ENCODE data around the gene AGRP. TPM values are rescaled to one million over a fixed set of nuclear protein-coding genes. Genes with fewer than 3 reads are reported as not detected.

The AGRP gene
- total RNA-seq, 2 experiments from 2014 or later: not detected

DNA sequence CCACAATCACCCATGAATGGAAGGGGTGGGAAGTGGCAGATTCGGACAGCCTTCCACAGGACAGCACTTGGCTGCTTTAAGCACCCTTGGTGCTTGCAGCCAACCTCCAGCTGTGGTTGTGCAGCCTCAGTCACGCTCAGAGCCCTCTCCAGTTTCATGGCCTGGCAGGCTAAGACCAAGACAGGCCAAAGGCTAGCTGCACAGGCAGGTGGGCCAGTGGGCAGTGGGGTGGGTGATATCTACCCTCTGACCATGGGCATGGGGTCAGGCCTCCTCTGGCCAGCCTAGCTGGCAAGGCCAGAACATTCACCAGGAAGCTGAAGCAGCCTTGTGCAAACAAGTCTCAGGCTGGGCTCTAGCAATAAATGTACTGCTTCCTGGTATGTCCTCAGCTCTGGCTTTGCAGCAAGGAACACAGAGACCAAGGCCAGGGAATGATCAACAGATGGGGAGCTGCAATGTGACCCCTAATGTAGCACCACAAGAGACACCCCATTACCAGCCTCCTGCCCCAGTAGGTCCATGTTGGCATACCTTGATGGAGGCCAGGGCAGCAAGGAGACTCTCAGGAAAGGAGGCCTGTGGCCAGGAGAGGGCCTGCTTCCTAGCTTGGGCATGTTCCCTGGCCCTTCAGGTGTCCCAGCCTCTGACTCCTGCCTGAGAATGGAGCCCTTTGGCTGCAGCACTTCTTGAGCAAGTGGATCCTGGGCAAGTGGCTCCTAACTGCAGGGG is 31.5 kb downstream of the AGRP start:
- no peaks in the 10 kb centered on the region for H3K27me3 Mint-ChIP-seq
- ChIA-PET POLR2A (interaction anchor here (0.9 to 1.3 kb wide), 4 partner anchors 10 to 35 kb away, joined by 3 to 4 read pairs (median 3); no protein-coding TSS in a partner anchor), CTCF (interaction anchor here (1.0 to 3.7 kb wide), 6 partner anchors 14 to 60 kb away, joined by 3 to 27 read pairs (median 3); partner anchors contain the start of gene ZDHHC1)
- intact Hi-C loops (cut with micrococcal nuclease): no loop called here
- H3K4me1 Mint-ChIP-seq (ENCODE audit: low read depth): peaks cover 4% of the 10 kb centered on the region
- H3K4me3 Mint-ChIP-seq: no peak overlapping the region
- no peaks in the 10 kb centered on the region for H3K36me3 Mint-ChIP-seq (ENCODE audit: low read depth)
- TF ChIP-seq, protein P1, sequence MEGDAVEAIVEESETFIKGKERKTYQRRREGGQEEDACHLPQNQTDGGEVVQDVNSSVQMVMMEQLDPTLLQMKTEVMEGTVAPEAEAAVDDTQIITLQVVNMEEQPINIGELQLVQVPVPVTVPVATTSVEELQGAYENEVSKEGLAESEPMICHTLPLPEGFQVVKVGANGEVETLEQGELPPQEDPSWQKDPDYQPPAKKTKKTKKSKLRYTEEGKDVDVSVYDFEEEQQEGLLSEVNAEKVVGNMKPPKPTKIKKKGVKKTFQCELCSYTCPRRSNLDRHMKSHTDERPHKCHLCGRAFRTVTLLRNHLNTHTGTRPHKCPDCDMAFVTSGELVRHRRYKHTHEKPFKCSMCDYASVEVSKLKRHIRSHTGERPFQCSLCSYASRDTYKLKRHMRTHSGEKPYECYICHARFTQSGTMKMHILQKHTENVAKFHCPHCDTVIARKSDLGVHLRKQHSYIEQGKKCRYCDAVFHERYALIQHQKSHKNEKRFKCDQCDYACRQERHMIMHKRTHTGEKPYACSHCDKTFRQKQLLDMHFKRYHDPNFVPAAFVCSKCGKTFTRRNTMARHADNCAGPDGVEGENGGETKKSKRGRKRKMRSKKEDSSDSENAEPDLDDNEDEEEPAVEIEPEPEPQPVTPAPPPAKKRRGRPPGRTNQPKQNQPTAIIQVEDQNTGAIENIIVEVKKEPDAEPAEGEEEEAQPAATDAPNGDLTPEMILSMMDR (IDR thresholded peaks at IDR 0.05): no peak
- ATAC-seq: no peak
- no peaks in the 10 kb centered on the region for H3K9me3 Mint-ChIP-seq
- H3K27ac Mint-ChIP-seq: no peak overlapping the region
- no peak for DNase-seq

DNA sequence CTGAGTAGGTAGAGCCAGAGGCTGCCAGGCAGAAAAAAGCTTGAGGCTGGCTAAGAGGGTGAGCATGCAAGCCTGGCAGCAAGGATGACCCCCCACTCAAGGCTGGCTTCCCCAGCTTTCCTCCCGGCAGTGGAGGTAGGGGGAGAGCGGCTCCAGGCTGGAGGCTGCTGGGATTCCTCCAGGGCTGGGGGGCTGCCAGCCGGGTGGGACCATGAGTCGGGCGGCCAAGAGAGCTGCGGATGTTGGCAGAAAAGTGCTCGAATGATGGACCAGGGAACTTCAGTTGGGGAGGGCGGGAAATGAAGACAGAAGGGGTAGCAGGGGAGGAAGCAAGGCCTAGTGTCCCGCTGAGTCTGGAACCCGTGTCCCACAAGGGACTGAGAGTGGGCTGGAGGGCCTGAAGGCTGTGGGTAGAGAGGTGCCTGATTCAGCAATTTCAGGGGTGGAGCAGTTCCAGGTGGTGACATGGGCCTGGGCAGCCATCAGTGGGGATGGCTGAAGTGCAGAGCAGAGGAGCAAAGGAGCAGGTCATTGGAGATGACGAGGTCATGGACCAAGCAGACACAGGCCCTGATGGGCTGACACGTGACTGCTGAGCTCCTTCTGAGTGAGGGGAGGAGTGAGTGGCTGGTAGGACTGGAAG is 32.2 kb downstream of the AGRP start:
- H3K4me1 Mint-ChIP-seq (ENCODE audit: low read depth): peaks cover 2% of the 10 kb centered on the region

DNA sequence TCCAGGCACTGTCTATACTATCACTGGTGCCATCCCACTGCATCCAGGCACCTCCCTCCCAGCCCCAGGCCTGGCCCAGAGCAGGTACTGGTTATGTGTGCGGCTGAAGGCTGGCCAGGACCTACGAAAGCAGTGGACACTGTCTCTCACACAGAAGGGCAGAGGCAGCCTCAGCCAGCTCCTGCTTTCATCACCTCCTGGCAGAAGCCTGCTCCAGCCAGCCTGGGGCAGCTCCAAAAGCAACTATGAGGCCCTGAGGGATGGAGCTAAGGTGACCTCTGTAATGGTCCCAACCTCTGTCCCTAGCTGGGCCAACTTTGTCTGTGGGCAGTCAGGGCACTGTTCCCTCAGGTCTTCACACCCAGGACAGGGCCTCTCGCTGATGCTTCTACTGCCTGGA is 33.6 kb downstream of the AGRP start:
- Mint-ChIP-seq H3K4me3 (no peak overlapping the region), H3K4me1 (ENCODE audit: low read depth) (no peaks in the 10 kb centered on the region), H3K9me3 (no peaks in the 10 kb centered on the region), H3K27me3 (no peaks in the 10 kb centered on the region), H3K27ac (no peak overlapping the region), H3K36me3 (ENCODE audit: low read depth) (no peaks in the 10 kb centered on the region)
- ChIA-PET CTCF (interaction anchor here (1.1 to 3.7 kb wide), 3 partner anchors 16 to 43 kb away, joined by 3 to 27 read pairs (median 5); no protein-coding TSS in a partner anchor), POLR2A (no interaction called here)
- DNase-seq (no peak), ATAC-seq (no peak)
- intact Hi-C loops (cut with micrococcal nuclease): no loop called here
- TF ChIP-seq, protein P1 (IDR thresholded peaks at IDR 0.05): no peak

More for the DNA sequence above, 32.2 kb downstream of the AGRP start:
- Mint-ChIP-seq H3K27me3 (no peaks in the 10 kb centered on the region), H3K36me3 (ENCODE audit: low read depth) (no peaks in the 10 kb centered on the region), H3K27ac (no peak overlapping the region), H3K9me3 (no peaks in the 10 kb centered on the region), H3K4me3 (no peak overlapping the region)
- no peak for ATAC-seq
- TF ChIP-seq, protein P1 (IDR thresholded peaks at IDR 0.05): no peak
- ChIA-PET CTCF (interaction anchor here (0.6 to 3.7 kb wide), 7 partner anchors 9 to 59 kb away, joined by 3 to 27 read pairs (median 3); partner anchors contain the start of gene ZDHHC1), POLR2A (interaction anchor here (1.2 to 1.3 kb wide), 2 partner anchors 10 to 27 kb away, joined by 3 to 4 read pairs; no protein-coding TSS in a partner anchor)
- intact Hi-C loops (cut with micrococcal nuclease): no loop called here
- no peak for DNase-seq

DNA sequence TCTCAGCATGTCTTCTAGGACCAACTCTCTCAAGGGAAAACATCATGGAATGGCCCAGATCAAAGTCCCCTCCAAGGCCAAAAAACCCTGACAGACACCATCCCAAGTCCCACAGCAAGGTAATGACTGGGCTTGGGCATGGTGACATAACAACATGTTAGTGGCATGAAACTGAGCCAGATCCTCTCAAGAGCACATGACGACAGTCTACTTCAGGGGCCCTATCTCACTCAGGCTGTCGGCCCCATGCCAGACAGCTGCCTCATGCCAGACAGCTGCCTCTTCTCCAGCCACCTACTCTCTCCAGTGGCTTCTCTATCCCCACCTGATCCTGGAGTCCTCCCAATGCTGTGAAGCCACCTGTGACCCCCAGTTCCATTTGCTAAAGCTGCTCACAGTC is 34.0 kb downstream of the AGRP start:
- H3K27me3 Mint-ChIP-seq: no peaks in the 10 kb centered on the region

More for the DNA sequence above, 34.0 kb downstream of the AGRP start:
- no peaks in the 10 kb centered on the region for H3K4me1 Mint-ChIP-seq (ENCODE audit: low read depth)
- CTCF ChIA-PET: interaction anchor here (1.1 to 3.7 kb wide), 3 partner anchors 17 to 43 kb away, joined by 3 to 27 read pairs (median 5); no protein-coding TSS in a partner anchor
- TF ChIP-seq, protein P1 (IDR thresholded peaks at IDR 0.05): no peak
- POLR2A ChIA-PET: no interaction called here
- H3K36me3 Mint-ChIP-seq (ENCODE audit: low read depth): no peaks in the 10 kb centered on the region
- ATAC-seq: no peak
- no peak for DNase-seq
- no peak overlapping the region for H3K4me3 Mint-ChIP-seq
- no peak overlapping the region for H3K27ac Mint-ChIP-seq
- intact Hi-C loops (cut with micrococcal nuclease): no loop called here
- no peaks in the 10 kb centered on the region for H3K9me3 Mint-ChIP-seq
